Esophagus muscularis mucosa (tissue), 4 donors: ENCODE measurements around the gene AKAP6. TPM values are rescaled to one million over a fixed set of nuclear protein-coding genes. Genes with fewer than 3 reads are reported as not detected.

Source experiments
- DNase-seq: peaks from one replicate; pipeline ENCODE4 v3.0.0-alpha.2; 2017; ENCODE audit errors: extremely low spot score
- H3K27ac ChIP-seq, 4 donors: fragments of 200-600 bp; sonication (generic); replicated peaks in 1 of 4; 1 replicate in 3 of 4; 2 replicates in 1 of 4; pipeline ENCODE4 v1.5.1; 2016 to 2019; ENCODE audit warnings: mild to moderate bottlenecking in 1 of 4
- H3K27me3 ChIP-seq, 4 donors: fragments of 200-600 bp; sonication (generic); one replicate each; pipeline versions ENCODE4 v1.5.1 to v1.6.0; 2016 to 2019
- H3K36me3 ChIP-seq, 4 donors: fragments of 200-600 bp; sonication (generic); one replicate each; pipeline ENCODE4 v1.5.1; 2016 to 2019
- H3K4me1 ChIP-seq, 4 donors: fragments of 200-600 bp; sonication (generic); one replicate each; pipeline ENCODE4 v1.5.1; 2016 to 2019
- H3K4me3 ChIP-seq, 4 donors: fragments of 200-600 bp; sonication (generic); 1 replicate in 2 of 4; 2 replicates in 2 of 4; pipeline ENCODE4 v1.5.1; 2016 to 2019; ENCODE audit warnings: mild to moderate bottlenecking in 4 of 4, moderate library complexity in 1 of 4
- H3K9me3 ChIP-seq, 4 donors: fragments of 200-600 bp; sonication (generic); 1 replicate in 3 of 4; 2 replicates in 1 of 4; pipeline ENCODE4 v1.5.1; 2016 to 2019
- EP300 ChIP-seq: sonication (generic); formaldehyde crosslinking; IDR thresholded peaks from one replicate; pipeline ENCODE4 v1.6.1; 2017; ENCODE audit warnings: antibody characterized with exemption
- POLR2A ChIP-seq: fragments of 450-650 bp; IDR thresholded peaks from one replicate; pipeline ENCODE4 v1.6.1; 2017; ENCODE audit warnings: antibody characterized with exemption, moderate library complexity, mild to moderate bottlenecking, low read depth
- POLR2AphosphoS5 ChIP-seq, 2 donors: sonication (generic); formaldehyde crosslinking; IDR thresholded peaks; one replicate each; pipeline ENCODE4 v1.6.1; 2017; ENCODE audit warnings: antibody characterized with exemption in 2 of 2
- WGBS: methylation state at CpG from one replicate; pipeline ENCODE4 v1.1.5; 2018; 5-methylcytosine and 5-hydroxymethylcytosine counted together
- intact Hi-C: fragments of 100-400 bp; cut with DNase I; formaldehyde crosslinking; loops from one replicate; pipeline ENCODE4 v1.15.1; 2023
- total RNA-seq, 4 donors: library from RNA; depleted of rRNA; stranded (reverse); fragments of >200 nt; gene quantifications; one replicate each; pipeline versions ENCODE4 v1.1.0 to v1.2.1, GENCODE V29; 2016
- TF ChIP-seq, protein P1 (sequence below), 3 experiments: fragments of 200-600 bp in 2 of 3; fragments of 450-650 bp in 1 of 3; sonication (generic) in 2 of 3; IDR thresholded peaks; one replicate each; pipeline ENCODE4 v1.5.1; 2017 to 2019; ENCODE audit warnings: antibody characterized with exemption in 3 of 3, mild to moderate bottlenecking in 2 of 3, moderate library complexity in 1 of 3

The AKAP6 gene
- total RNA-seq, 4 donors from 2014 or later = 21.3 to 38.6 (median 31.5) TPM

DNA sequence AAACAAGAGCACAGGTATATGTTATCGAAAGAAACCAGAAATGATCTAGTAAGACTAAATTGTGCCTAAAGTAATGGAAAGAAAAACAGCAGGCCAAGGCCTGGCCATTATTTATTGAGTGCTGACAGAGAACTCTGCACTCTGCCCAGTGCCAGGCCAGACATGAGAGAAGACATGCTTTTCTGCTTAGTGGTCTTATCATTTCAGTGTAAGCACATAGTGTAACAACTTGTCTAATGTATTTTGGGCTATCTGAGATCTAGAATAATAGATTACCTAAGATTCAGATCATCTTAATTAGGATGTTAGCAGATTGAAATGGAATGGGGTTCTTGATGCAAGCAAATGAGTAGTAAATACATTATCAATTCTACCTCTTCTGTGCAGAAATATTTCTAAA lies 278.3 kb downstream of the AKAP6 start:
- H3K4me3 ChIP-seq = no peak overlapping the region
- intact Hi-C loops = loop anchor here (10.0 kb wide), 1 partner anchor 207 kb away; no protein-coding TSS in a partner anchor
- no peaks in the 10 kb centered on the region for H3K36me3 ChIP-seq
- H3K9me3 ChIP-seq = no peaks in the 10 kb centered on the region
- no peaks in the 10 kb centered on the region for H3K27me3 ChIP-seq
- DNase-seq = no peak
- H3K27ac ChIP-seq = no peak overlapping the region
- H3K4me1 ChIP-seq = peaks cover 34 to 48% (median 43%) of the 10 kb centered on the region in 4 donors
- 79% methylated on average over 1 of the region's 1 CpG for WGBS
- no peak for TF ChIP-seq POLR2A
- TF ChIP-seq POLR2AphosphoS5 (IDR thresholded peaks at IDR 0.05) = no peak
- TF ChIP-seq, protein P1, sequence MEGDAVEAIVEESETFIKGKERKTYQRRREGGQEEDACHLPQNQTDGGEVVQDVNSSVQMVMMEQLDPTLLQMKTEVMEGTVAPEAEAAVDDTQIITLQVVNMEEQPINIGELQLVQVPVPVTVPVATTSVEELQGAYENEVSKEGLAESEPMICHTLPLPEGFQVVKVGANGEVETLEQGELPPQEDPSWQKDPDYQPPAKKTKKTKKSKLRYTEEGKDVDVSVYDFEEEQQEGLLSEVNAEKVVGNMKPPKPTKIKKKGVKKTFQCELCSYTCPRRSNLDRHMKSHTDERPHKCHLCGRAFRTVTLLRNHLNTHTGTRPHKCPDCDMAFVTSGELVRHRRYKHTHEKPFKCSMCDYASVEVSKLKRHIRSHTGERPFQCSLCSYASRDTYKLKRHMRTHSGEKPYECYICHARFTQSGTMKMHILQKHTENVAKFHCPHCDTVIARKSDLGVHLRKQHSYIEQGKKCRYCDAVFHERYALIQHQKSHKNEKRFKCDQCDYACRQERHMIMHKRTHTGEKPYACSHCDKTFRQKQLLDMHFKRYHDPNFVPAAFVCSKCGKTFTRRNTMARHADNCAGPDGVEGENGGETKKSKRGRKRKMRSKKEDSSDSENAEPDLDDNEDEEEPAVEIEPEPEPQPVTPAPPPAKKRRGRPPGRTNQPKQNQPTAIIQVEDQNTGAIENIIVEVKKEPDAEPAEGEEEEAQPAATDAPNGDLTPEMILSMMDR (IDR thresholded peaks at IDR 0.05) = no peak
- no peak for TF ChIP-seq EP300

DNA sequence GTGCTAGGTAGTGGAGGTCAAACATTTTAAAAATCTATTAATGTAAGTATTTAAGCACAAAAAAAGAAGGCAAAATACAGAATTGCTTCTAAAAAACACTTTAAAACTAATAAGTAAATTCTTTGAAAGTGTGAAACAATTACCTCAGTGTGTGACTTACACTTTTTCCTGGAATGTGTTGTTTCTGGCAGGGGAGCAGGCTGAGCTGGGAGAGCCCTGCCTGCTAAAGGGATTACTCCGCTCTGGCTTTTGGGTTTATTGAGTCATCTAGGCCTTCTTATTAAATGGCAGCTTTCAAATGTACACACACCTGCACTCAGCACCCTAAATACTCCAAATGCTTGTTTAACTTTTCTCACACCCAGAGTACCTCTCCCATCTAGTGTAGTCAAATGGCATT lies 279.8 kb downstream of the AKAP6 start:
- H3K36me3 ChIP-seq = no peaks in the 10 kb centered on the region
- no peaks in the 10 kb centered on the region for H3K9me3 ChIP-seq
- no peaks in the 10 kb centered on the region for H3K27me3 ChIP-seq
- no peak for DNase-seq
- WGBS = 22% methylated on average over 1 of the region's 1 CpG
- no peak overlapping the region for H3K4me3 ChIP-seq
- peaks cover 28 to 49% (median 41%) of the 10 kb centered on the region in 4 donors for H3K4me1 ChIP-seq
- TF ChIP-seq POLR2AphosphoS5 (IDR thresholded peaks at IDR 0.05) (no peak), EP300 (no peak), POLR2A (no peak)
- TF ChIP-seq, protein P1 (IDR thresholded peaks at IDR 0.05) = no peak
- no peak overlapping the region for H3K27ac ChIP-seq
- intact Hi-C loops = loop anchor here (10.0 kb wide), 1 partner anchor 206 kb away; no protein-coding TSS in a partner anchor

DNA sequence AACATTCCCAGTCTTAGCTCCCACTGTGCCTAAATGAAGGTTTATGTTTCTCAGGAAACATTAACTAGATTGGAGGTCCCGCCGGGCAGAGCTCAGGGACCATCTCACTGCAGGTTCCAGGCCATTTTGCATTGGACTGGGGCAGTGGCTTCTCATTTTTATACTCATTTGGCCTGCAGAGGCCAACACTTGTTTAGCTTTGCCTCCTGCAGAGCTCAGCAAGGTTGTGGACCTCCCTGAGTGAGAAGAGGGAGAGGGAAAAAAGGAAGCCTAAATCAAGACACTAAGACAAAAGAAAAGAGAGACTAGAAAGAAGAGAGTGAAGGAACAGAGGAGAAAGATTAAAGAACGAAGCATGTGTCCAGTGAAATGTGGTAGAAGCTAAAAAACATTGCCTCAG lies 280.3 kb downstream of the AKAP6 start:
- H3K27me3 ChIP-seq = no peaks in the 10 kb centered on the region
- no peak overlapping the region for H3K27ac ChIP-seq
- TF ChIP-seq EP300 (no peak), POLR2A (no peak), POLR2AphosphoS5 (IDR thresholded peaks at IDR 0.05) (no peak)
- TF ChIP-seq, protein P1 (IDR thresholded peaks at IDR 0.05) = no peak
- intact Hi-C loops = loop anchor here (10.0 kb wide), 1 partner anchor 205 kb away; no protein-coding TSS in a partner anchor
- no peak overlapping the region for H3K4me3 ChIP-seq
- WGBS = 92% methylated on average over 3 of the region's 3 CpGs
- no peaks in the 10 kb centered on the region for H3K36me3 ChIP-seq
- H3K4me1 ChIP-seq = peaks cover 28 to 49% (median 41%) of the 10 kb centered on the region in 4 donors
- H3K9me3 ChIP-seq = no peaks in the 10 kb centered on the region
- no peak for DNase-seq

DNA sequence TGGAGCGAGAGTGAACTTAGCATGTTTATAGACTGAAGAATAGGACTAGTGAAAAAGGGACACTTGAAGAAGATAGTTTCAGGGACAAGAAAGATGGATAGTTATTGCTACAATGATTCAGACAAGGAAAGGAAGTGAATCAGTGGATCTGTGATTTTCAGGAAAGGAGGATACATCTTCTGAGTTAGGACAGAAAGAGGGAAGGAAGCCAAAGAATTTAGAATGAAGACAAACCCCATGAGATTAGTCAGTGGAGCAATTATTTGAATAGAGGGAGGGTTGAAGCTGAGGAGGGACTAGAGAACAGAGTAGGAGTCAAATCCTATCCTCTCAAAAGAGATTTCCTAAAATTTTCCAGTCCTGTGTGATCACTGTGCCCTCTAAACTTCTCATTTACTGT lies 282.7 kb downstream of the AKAP6 start:
- H3K27ac ChIP-seq = peak overlapping the region in 2 of 4 donors; percentile 9 to 68
- no peak for DNase-seq
- H3K36me3 ChIP-seq = no peaks in the 10 kb centered on the region
- TF ChIP-seq, protein P1 (IDR thresholded peaks at IDR 0.05) = no peak
- TF ChIP-seq POLR2AphosphoS5 (IDR thresholded peaks at IDR 0.05) = peak in 1 of 2 donors; percentile 60
- intact Hi-C loops = loop anchor here (10.0 kb wide), 1 partner anchor 93 kb away; no protein-coding TSS in a partner anchor
- H3K4me1 ChIP-seq = peaks cover 26 to 49% (median 41%) of the 10 kb centered on the region in 4 donors
- H3K27me3 ChIP-seq = no peaks in the 10 kb centered on the region
- WGBS = 67% methylated on average over 1 of the region's 1 CpG
- no peaks in the 10 kb centered on the region for H3K9me3 ChIP-seq
- H3K4me3 ChIP-seq = no peak overlapping the region

DNA sequence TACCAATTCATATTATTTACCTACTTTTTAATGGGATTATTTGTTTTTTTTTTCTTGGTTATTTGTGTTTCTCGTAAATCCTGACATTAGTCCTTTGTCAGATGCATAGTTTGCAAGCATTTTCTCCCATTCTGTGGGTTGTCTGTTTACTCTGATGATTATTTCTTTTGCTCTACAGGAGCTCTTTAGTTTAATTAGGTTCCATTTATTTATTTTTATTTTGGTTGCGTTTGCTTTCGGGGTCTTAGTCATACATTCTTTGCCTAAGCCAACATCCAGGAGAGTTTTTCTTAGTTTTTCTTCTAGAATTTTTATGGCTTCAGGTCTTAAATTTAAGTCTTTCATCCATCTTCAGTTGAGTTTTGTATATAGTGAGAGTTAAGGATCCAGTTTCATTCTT lies 289.9 kb downstream of the AKAP6 start:
- no peak overlapping the region for H3K4me3 ChIP-seq
- H3K9me3 ChIP-seq = no peaks in the 10 kb centered on the region
- TF ChIP-seq EP300 (no peak), POLR2A (no peak), POLR2AphosphoS5 (IDR thresholded peaks at IDR 0.05) (no peak)
- TF ChIP-seq, protein P1 (IDR thresholded peaks at IDR 0.05) = no peak
- H3K36me3 ChIP-seq = no peaks in the 10 kb centered on the region
- no peaks in the 10 kb centered on the region for H3K27me3 ChIP-seq
- no peak overlapping the region for H3K27ac ChIP-seq
- WGBS = 95% methylated on average over 3 of the region's 3 CpGs
- DNase-seq = no peak
- intact Hi-C loops = loop anchor here (10.0 kb wide), 1 partner anchor 86 kb away; no protein-coding TSS in a partner anchor
- no peaks in the 10 kb centered on the region for H3K4me1 ChIP-seq
